Erythroblast (primary cell): ENCODE data around the gene CEMIP.

ENCODE experiments used
- GATA1 ChIP-seq: IDR thresholded peaks from 2 replicates; pipeline ENCODE4 v1.6.1; 2011; ENCODE audit warnings: low read depth, mild to moderate bottlenecking, control low read depth, low read length, moderate library complexity
- POLR2A ChIP-seq: IDR thresholded peaks from 2 replicates; pipeline ENCODE4 v1.6.1; 2011; ENCODE audit warnings: mild to moderate bottlenecking, low read length

DNA sequence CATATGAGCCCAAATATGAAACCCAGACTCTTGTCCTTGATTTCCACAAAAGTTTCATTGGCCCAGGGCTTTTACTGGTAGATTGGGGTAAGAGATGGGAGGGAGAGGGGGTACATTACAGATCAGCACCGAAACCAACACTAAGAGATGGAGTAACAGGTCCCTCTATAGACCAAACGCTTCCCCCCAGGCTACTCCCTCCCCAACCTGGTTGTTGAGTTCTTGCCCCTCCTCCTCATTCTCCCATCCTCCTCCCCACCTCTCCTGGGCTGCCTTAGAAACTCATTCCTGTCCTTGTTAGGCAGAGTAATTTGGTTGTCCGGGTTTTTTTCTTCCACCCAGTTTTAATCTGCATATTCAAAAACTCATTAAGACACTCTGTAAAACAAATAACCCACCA lies 136.3 kb downstream of the CEMIP start:
- TF ChIP-seq POLR2A (no peak), GATA1 (no peak)
